Activated naive CD4-positive, alpha-beta T cell treated with anti-CD3 and anti-CD28 coated beads for 36 hours (primary cell): ENCODE results near the gene TLCD1. TPM values are rescaled to one million over a fixed set of nuclear protein-coding genes. Genes with fewer than 3 reads are reported as not detected.

Source experiments
- CTCF ChIA-PET: fragments of 350-600 bp; sonication (Branson Sonifier 250); formaldehyde crosslinking; loops from one replicate; lab custom pipeline; 2021; ENCODE audit warnings: antibody characterized with exemption; lab: Charles Lee
- DNase-seq: peaks from one replicate; pipeline ENCODE4 v3.0.0-alpha.2; 2020
- H3K27ac Mint-ChIP-seq: one replicate; pipeline ENCODE4 v1.8.0; 2021; ENCODE audit warnings: mild to moderate bottlenecking, mixed read lengths
- H3K27me3 Mint-ChIP-seq: one replicate; pipeline ENCODE4 v1.8.0; 2021; ENCODE audit warnings: low read depth, mixed read lengths
- H3K36me3 Mint-ChIP-seq: one replicate; pipeline ENCODE4 v1.8.0; 2021; ENCODE audit warnings: low read depth, mixed read lengths
- H3K4me1 Mint-ChIP-seq: one replicate; pipeline ENCODE4 v1.8.0; 2021; ENCODE audit warnings: low read depth, mixed read lengths
- H3K4me3 Mint-ChIP-seq: one replicate; pipeline ENCODE4 v1.8.0; 2021; ENCODE audit warnings: mild to moderate bottlenecking, moderate library complexity, mixed read lengths
- H3K9me3 Mint-ChIP-seq: one replicate; pipeline ENCODE4 v1.8.0; 2021; ENCODE audit warnings: mixed read lengths
- intact Hi-C: fragments of 100-400 bp; cut with micrococcal nuclease; formaldehyde crosslinking; loops from one replicate; pipeline ENCODE4 v1.15.1; 2023
- total RNA-seq, 2 experiments: library from RNA; stranded (reverse); gene quantifications; one replicate each; pipeline ENCODE4 v1.2.3, GENCODE V29; 2021

Gene TLCD1
- total RNA-seq, 2 experiments from 2014 or later = 4.0 to 4.6 TPM

DNA sequence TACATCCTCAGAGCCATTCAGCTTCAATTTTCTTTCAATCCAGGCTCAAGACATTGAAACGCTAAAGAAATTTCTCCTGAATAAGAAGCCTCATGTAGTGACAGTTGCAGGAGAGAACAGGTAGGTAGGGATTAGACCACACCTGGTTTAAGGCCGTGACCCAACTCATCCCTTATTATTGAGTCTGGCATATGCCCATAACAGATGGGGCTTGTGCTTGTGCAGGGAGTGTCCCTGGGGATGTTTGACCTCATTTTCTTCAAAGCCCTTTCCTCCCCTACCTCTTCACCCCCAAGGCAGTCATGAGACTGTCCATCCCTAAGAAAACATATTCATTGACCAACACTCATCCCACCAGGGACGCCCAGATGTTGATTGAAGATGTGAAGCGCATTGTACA, 39.7 kb downstream of the TLCD1 start:
- H3K4me1 Mint-ChIP-seq = no peaks in the 10 kb centered on the region
- no peak for DNase-seq
- peaks cover 72% of the 10 kb centered on the region for H3K36me3 Mint-ChIP-seq
- H3K9me3 Mint-ChIP-seq = no peaks in the 10 kb centered on the region
- no peak overlapping the region for H3K4me3 Mint-ChIP-seq
- CTCF ChIA-PET = interaction anchor here (0.6 kb wide), 1 partner anchor 39 kb away, joined by 6 read pairs; no protein-coding TSS in a partner anchor
- H3K27me3 Mint-ChIP-seq = no peaks in the 10 kb centered on the region
- peak overlapping the region; percentile 36 for H3K27ac Mint-ChIP-seq
- intact Hi-C loops = no loop called here

DNA sequence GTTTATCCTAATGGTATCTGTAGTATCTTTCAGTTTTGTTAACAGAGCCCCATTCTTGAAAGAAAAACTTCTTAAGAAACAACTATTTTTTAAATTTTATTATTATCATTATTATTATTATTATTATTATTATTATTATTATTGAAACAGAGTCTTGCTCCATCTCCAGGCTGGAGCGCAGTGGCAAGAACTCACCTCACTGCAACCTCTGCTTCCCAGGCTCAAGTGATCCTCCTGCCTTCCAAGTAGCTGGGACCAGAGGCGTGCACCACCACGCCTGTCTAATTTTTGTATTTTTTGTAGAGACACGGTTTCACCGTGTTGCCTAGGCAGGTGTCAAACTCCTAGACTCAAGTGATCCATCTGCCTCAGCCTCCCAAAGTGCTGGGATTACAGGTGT, 40.7 kb downstream of the TLCD1 start:
- intact Hi-C loops = no loop called here
- H3K4me1 Mint-ChIP-seq = no peaks in the 10 kb centered on the region
- no peak for DNase-seq
- CTCF ChIA-PET = no interaction called here
- no peaks in the 10 kb centered on the region for H3K9me3 Mint-ChIP-seq
- no peak overlapping the region for H3K4me3 Mint-ChIP-seq
- H3K27me3 Mint-ChIP-seq = no peaks in the 10 kb centered on the region
- peaks cover 68% of the 10 kb centered on the region for H3K36me3 Mint-ChIP-seq
- no peak overlapping the region for H3K27ac Mint-ChIP-seq

DNA sequence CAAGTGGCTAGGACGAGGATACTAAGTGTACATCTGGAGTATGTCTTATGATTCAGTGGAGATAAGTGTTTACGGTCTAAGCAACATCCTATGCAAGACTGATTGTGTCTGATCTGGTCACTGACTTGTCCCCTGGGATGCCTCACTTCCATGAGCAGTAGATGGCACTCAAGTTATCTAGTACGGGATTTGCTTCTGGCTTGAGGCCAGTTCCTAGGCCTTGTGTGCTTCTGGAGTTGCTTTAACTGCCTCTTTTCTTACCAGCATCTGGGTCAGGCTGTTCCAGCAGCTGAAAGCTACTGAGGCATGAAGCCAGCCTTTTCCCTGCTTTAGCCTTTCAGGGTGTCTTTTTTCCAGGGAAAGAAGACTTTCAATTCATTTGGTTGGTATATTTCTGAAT, 41.1 kb downstream of the TLCD1 start:
- Mint-ChIP-seq H3K36me3 (peaks cover 64% of the 10 kb centered on the region), H3K9me3 (no peaks in the 10 kb centered on the region), H3K27ac (no peak overlapping the region), H3K27me3 (no peaks in the 10 kb centered on the region), H3K4me1 (no peaks in the 10 kb centered on the region), H3K4me3 (no peak overlapping the region)
- CTCF ChIA-PET = no interaction called here
- no peak for DNase-seq
- intact Hi-C loops = no loop called here

DNA sequence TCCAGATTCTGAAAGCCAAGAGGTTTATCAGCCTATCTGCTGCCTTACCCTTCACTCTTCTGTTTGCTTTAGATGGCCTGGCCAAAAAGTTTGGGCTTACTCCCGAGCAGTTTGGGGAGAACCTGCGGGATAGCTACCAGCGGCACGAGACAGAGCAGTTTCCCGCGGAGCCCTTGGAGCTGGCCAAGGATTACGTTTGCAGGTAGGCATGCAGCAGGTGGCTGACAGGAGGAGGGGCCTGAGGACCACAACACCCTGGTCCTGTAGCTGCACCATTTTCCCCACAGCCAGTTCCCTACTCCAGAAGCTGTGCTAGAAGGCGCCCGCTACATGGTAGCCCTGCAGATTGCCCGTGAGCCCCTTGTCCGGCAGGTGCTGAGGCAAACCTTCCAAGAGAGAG, 43.4 kb downstream of the TLCD1 start:
- CTCF ChIA-PET = no interaction called here
- H3K27me3 Mint-ChIP-seq = no peaks in the 10 kb centered on the region
- no peak for DNase-seq
- H3K4me1 Mint-ChIP-seq = no peaks in the 10 kb centered on the region
- H3K27ac Mint-ChIP-seq = no peak overlapping the region
- H3K9me3 Mint-ChIP-seq = no peaks in the 10 kb centered on the region
- no peak overlapping the region for H3K4me3 Mint-ChIP-seq
- peaks cover 55% of the 10 kb centered on the region for H3K36me3 Mint-ChIP-seq
- intact Hi-C loops = no loop called here

DNA sequence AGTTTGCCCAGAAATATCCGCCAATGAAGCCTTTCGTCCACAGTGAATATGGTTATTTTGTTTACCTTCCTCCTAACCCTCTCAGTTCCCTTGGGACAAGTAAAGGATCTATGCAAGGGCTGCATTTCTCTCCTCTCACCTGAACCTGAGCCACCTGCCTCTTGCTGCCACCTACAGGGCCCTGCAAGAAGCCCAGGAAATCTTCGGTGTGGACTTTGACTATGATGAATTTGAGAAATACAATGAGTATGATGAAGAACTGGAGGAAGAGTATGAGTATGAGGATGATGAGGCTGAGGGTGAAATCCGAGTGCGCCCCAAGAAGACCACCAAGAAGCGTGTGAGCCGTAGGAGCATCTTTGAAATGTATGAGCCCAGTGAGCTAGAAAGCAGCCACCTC, 50.1 kb downstream of the TLCD1 start:
- Mint-ChIP-seq H3K36me3 (peaks cover 48% of the 10 kb centered on the region), H3K27me3 (no peaks in the 10 kb centered on the region), H3K4me1 (no peaks in the 10 kb centered on the region), H3K27ac (no peak overlapping the region), H3K4me3 (no peak overlapping the region), H3K9me3 (no peaks in the 10 kb centered on the region)
- intact Hi-C loops = loop anchor here (1.0 kb wide), 1 partner anchor 30 kb away; no protein-coding TSS in a partner anchor
- CTCF ChIA-PET = interaction anchor here (0.6 to 2.8 kb wide), 5 partner anchors 15 to 66 kb away, joined by 3 to 22 read pairs (median 3); no protein-coding TSS in a partner anchor
- DNase-seq = peak; percentile 13

DNA sequence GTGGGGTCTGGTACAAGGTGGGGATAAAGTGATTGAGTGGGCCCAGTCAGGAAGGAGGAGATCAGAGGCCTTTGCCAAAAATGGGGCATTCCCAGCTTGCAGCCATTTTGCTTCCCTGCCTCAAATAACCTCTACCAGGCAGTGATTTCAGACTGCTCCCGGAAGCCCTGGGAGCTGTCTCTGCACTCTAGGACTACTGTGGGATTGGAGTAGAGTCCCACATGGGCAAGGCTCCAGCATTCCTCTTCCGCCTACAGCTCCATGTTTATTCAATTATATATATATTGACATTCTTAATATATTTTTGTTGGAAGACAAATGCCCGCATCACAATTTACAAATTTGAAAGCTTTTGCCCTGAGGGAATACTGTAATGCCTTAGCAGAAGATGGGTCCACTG, 50.5 kb downstream of the TLCD1 start:
- H3K9me3 Mint-ChIP-seq = no peaks in the 10 kb centered on the region
- H3K4me3 Mint-ChIP-seq = no peak overlapping the region
- H3K4me1 Mint-ChIP-seq = no peaks in the 10 kb centered on the region
- H3K27me3 Mint-ChIP-seq = no peaks in the 10 kb centered on the region
- intact Hi-C loops = no loop called here
- CTCF ChIA-PET = interaction anchor here (0.6 to 2.8 kb wide), 4 partner anchors 28 to 66 kb away, joined by 3 to 22 read pairs (median 4); no protein-coding TSS in a partner anchor
- no peak overlapping the region for H3K27ac Mint-ChIP-seq
- no peak for DNase-seq
- H3K36me3 Mint-ChIP-seq = peaks cover 50% of the 10 kb centered on the region

Other genes starting within 250 kb of the TLCD1 start
- gene FOXN1, start 219.9 kb downstream of the TLCD1 start, total RNA-seq = not detected
- gene UNC119, start 173.6 kb downstream of the TLCD1 start, total RNA-seq = 10 to 100 TPM; 48.6 to 50.3 TPM
- 10 to 100 TPM; 34.8 to 36.0 TPM for gene PIGS, start 154.7 kb downstream of the TLCD1 start, total RNA-seq
- gene ALDOC, start 149.3 kb downstream of the TLCD1 start, total RNA-seq = 10 to 100 TPM; 65.6 to 66.2 TPM
- gene SPAG5, start 127.2 kb downstream of the TLCD1 start, total RNA-seq = 100 to 1,000 TPM; 210 to 216 TPM
- gene RSKR, start 112.0 kb downstream of the TLCD1 start, total RNA-seq = 10 to 100 TPM; 15.6 TPM
- gene BLTP2, start 81.1 kb downstream of the TLCD1 start, total RNA-seq = 10 to 100 TPM; 89.4 to 92.0 TPM
- 10 to 100 TPM; 30.3 to 30.9 TPM for gene SDF2, start 64.3 kb downstream of the TLCD1 start, total RNA-seq
- gene SUPT6H, start 64.0 kb downstream of the TLCD1 start, total RNA-seq = 10 to 100 TPM; 50.8 to 52.1 TPM
- gene PROCA1, start 14.3 kb downstream of the TLCD1 start, total RNA-seq = 1 to 10 TPM; 2.1 to 3.1 TPM
- gene RAB34, start 8.4 kb downstream of the TLCD1 start, total RNA-seq = 10 to 100 TPM; 10.2 to 12.3 TPM
- gene RPL23A, start 6.2 kb downstream of the TLCD1 start, total RNA-seq = 1,000 to 10,000 TPM; 2,756 to 2,921 TPM
- 1 to 10 TPM; 3.1 to 3.2 TPM for gene NEK8, start 2.6 kb upstream of the TLCD1 start, total RNA-seq
- 10 to 100 TPM; 75.9 to 80.4 TPM for gene TRAF4, start 17.8 kb upstream of the TLCD1 start, total RNA-seq
- 10 to 100 TPM; 11.2 TPM for gene FAM222B, start 116.6 kb upstream of the TLCD1 start, total RNA-seq
- gene ERAL1, start 128.8 kb upstream of the TLCD1 start, total RNA-seq = 10 to 100 TPM; 51.2 to 60.4 TPM
- gene FLOT2, start 171.5 kb upstream of the TLCD1 start, total RNA-seq = 10 to 100 TPM; 66.0 to 71.5 TPM
- gene DHRS13, start 176.8 kb upstream of the TLCD1 start, total RNA-seq = 10 to 100 TPM; 20.1 to 20.9 TPM
- gene PHF12, start 225.3 kb upstream of the TLCD1 start, total RNA-seq = 10 to 100 TPM; 52.8 to 56.7 TPM